ENCODE data around the gene SALL3.

DNA sequence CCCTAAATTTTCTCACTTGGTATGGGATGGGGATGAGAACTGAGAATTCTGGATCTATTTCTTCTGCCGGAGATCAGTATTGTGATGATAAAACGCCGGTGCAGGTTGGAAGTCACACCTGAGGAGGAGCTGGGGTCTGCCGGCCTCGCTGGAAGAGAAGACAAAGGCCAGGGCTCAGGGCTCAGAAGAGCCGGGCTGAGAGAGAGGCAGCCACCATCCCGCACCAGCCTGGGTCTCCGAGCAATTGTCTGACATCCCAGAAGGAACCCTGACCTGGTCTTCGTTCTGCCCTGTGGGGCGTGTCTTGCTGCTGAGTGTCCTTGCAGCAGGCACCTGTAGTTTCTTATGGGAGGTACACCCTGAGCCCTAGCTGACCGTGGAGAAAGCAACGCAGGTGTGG is 31.4 kb upstream of the SALL3 start:
- TF ChIP-seq, protein P1, sequence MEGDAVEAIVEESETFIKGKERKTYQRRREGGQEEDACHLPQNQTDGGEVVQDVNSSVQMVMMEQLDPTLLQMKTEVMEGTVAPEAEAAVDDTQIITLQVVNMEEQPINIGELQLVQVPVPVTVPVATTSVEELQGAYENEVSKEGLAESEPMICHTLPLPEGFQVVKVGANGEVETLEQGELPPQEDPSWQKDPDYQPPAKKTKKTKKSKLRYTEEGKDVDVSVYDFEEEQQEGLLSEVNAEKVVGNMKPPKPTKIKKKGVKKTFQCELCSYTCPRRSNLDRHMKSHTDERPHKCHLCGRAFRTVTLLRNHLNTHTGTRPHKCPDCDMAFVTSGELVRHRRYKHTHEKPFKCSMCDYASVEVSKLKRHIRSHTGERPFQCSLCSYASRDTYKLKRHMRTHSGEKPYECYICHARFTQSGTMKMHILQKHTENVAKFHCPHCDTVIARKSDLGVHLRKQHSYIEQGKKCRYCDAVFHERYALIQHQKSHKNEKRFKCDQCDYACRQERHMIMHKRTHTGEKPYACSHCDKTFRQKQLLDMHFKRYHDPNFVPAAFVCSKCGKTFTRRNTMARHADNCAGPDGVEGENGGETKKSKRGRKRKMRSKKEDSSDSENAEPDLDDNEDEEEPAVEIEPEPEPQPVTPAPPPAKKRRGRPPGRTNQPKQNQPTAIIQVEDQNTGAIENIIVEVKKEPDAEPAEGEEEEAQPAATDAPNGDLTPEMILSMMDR (conservative IDR thresholded peaks at IDR 0.05; ENCODE audit: low read depth in 2 of 2): no peak
- TF ChIP-seq, protein P2, sequence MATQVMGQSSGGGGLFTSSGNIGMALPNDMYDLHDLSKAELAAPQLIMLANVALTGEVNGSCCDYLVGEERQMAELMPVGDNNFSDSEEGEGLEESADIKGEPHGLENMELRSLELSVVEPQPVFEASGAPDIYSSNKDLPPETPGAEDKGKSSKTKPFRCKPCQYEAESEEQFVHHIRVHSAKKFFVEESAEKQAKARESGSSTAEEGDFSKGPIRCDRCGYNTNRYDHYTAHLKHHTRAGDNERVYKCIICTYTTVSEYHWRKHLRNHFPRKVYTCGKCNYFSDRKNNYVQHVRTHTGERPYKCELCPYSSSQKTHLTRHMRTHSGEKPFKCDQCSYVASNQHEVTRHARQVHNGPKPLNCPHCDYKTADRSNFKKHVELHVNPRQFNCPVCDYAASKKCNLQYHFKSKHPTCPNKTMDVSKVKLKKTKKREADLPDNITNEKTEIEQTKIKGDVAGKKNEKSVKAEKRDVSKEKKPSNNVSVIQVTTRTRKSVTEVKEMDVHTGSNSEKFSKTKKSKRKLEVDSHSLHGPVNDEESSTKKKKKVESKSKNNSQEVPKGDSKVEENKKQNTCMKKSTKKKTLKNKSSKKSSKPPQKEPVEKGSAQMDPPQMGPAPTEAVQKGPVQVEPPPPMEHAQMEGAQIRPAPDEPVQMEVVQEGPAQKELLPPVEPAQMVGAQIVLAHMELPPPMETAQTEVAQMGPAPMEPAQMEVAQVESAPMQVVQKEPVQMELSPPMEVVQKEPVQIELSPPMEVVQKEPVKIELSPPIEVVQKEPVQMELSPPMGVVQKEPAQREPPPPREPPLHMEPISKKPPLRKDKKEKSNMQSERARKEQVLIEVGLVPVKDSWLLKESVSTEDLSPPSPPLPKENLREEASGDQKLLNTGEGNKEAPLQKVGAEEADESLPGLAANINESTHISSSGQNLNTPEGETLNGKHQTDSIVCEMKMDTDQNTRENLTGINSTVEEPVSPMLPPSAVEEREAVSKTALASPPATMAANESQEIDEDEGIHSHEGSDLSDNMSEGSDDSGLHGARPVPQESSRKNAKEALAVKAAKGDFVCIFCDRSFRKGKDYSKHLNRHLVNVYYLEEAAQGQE (IDR thresholded peaks at IDR 0.05; ENCODE audit: unreplicated experiment): no peak
- TF ChIP-seq EZH2phosphoT487 (IDR thresholded peaks at IDR 0.05; ENCODE audit: unreplicated experiment): no peak
- no peak for TF ChIP-seq EZH2 (IDR thresholded peaks at IDR 0.05; ENCODE audit: low read depth, unreplicated experiment)
- no peak for TF ChIP-seq POLR2AphosphoS5 (IDR thresholded peaks at IDR 0.05; ENCODE audit: low read depth)
- no peak for TF ChIP-seq ZNF114 (CRISPR knock-in tag; IDR thresholded peaks at IDR 0.05)
- TF ChIP-seq STAT1 (IDR thresholded peaks at IDR 0.05; ENCODE audit: unreplicated experiment): no peak
- no peak for TF ChIP-seq CREB1 (CRISPR knock-in tag; IDR thresholded peaks at IDR 0.05; ENCODE audit: low read depth)
- no peak for TF ChIP-seq ZNF331 (CRISPR knock-in tag; IDR thresholded peaks at IDR 0.05; ENCODE audit: low read depth)
- TF ChIP-seq JUNB (IDR thresholded peaks at IDR 0.05; ENCODE audit: unreplicated experiment): no peak

All from GM23338 (cell line).